ENCODE measurements around the gene NDUFA8. TPM values are rescaled to one million over a fixed set of nuclear protein-coding genes. Genes with fewer than 3 reads are reported as not detected.

NDUFA8 gene
- total RNA-seq, 1 donor: 17.0 TPM

DNA sequence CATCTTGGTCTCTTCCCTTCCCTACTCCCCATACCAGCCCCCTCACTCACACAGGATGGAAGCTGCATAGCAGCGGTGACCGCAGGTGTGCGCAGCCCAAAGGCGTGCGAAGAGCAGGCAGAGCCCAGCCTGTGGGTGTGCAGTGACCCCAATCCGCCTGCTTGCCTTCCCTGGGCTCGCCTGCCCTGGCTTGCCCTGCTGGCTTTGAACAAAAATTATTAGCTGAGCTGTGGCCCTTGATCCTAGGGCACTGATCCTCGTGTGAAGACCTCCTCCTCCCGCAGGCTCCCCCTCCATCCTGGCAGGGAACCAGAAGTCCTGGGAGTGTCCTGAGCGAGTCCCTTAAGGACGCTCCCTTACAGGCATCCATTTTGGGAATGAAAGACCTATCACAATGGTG, 32.0 kb upstream of the NDUFA8 start:
- H4K20me1 ChIP-seq (ENCODE audit: insufficient read depth, low read length): no peaks in the 10 kb centered on the region

DNA sequence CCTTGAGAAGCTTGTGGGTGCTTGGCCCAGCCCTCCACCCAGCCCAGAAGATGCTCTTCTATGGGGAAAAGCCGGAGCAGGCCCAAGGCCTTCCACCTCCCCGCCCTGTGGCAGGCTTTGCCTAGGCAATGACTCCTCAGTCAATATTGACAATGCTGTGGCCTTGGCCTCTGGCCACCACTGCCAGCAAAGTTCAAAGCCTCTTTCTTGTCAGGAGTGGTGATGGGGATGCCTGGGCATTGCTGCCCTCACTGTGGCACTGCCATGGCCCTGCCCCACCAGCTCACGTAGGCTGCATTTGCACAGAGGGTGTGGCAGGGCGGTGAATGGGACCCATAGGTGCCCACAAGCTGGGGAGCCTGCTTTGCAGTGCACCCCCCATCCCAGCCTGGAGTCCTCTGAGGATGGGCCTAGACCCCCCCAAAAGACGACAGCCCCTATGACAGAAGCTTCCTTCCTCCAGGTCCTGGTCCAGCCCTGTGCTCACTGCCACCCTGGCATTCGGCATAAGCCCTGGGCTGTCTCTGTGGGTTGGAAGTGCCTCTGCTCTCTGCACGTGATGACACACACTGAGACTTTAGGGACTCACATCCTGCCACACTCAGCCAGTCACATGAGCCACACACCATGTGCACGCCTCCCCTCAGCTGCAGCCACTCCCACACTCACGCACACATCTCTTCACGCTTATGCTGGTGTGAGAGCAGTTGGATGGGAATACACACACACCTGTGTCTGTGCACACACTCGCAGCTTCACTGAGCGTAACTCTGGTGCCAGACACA, 31.2 kb upstream of the NDUFA8 start:
- H2AFZ ChIP-seq (ENCODE audit: low read length): peak overlapping the region; percentile 37
- no peaks in the 10 kb centered on the region for H3K9me3 ChIP-seq (ENCODE audit: low read depth, low read length)
- H3K4me3 ChIP-seq (ENCODE audit: insufficient read depth, low read length): no peak overlapping the region
- no peak overlapping the region for H3K27ac ChIP-seq (ENCODE audit: low read depth, low read length)
- H3K27me3 ChIP-seq (ENCODE audit: insufficient read depth, low read length): peaks cover 3% of the 10 kb centered on the region
- no peaks in the 10 kb centered on the region for H3K36me3 ChIP-seq (ENCODE audit: insufficient read depth, low read length)
- H4K20me1 ChIP-seq (ENCODE audit: insufficient read depth, low read length): no peaks in the 10 kb centered on the region
- no peaks in the 10 kb centered on the region for H3K79me2 ChIP-seq (ENCODE audit: insufficient read depth, low read length)
- H3K4me1 ChIP-seq (ENCODE audit: insufficient read depth, low read length): no peaks in the 10 kb centered on the region
- H3K4me2 ChIP-seq (ENCODE audit: insufficient read depth, low read length): no peak overlapping the region
- peak; percentile 87 for DNase-seq (ENCODE audit: insufficient read length, low spot score, missing footprints)
- TF ChIP-seq, protein P1, sequence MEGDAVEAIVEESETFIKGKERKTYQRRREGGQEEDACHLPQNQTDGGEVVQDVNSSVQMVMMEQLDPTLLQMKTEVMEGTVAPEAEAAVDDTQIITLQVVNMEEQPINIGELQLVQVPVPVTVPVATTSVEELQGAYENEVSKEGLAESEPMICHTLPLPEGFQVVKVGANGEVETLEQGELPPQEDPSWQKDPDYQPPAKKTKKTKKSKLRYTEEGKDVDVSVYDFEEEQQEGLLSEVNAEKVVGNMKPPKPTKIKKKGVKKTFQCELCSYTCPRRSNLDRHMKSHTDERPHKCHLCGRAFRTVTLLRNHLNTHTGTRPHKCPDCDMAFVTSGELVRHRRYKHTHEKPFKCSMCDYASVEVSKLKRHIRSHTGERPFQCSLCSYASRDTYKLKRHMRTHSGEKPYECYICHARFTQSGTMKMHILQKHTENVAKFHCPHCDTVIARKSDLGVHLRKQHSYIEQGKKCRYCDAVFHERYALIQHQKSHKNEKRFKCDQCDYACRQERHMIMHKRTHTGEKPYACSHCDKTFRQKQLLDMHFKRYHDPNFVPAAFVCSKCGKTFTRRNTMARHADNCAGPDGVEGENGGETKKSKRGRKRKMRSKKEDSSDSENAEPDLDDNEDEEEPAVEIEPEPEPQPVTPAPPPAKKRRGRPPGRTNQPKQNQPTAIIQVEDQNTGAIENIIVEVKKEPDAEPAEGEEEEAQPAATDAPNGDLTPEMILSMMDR (IDR thresholded peaks at IDR 0.05; ENCODE audit: extremely low read depth, low read depth, low read length): no peak

More for the DNA sequence above, 32.0 kb upstream of the NDUFA8 start:
- H3K27me3 ChIP-seq (ENCODE audit: insufficient read depth, low read length): peaks cover 3% of the 10 kb centered on the region
- no peak overlapping the region for H2AFZ ChIP-seq (ENCODE audit: low read length)
- TF ChIP-seq, protein P1 (IDR thresholded peaks at IDR 0.05; ENCODE audit: extremely low read depth, low read depth, low read length): no peak
- H3K4me2 ChIP-seq (ENCODE audit: insufficient read depth, low read length): no peak overlapping the region
- H3K79me2 ChIP-seq (ENCODE audit: insufficient read depth, low read length): no peaks in the 10 kb centered on the region
- no peaks in the 10 kb centered on the region for H3K9me3 ChIP-seq (ENCODE audit: low read depth, low read length)
- no peaks in the 10 kb centered on the region for H3K4me1 ChIP-seq (ENCODE audit: insufficient read depth, low read length)
- H3K27ac ChIP-seq (ENCODE audit: low read depth, low read length): no peak overlapping the region
- no peak for DNase-seq (ENCODE audit: insufficient read length, low spot score, missing footprints)
- H3K4me3 ChIP-seq (ENCODE audit: insufficient read depth, low read length): no peak overlapping the region
- no peaks in the 10 kb centered on the region for H3K36me3 ChIP-seq (ENCODE audit: insufficient read depth, low read length)

DNA sequence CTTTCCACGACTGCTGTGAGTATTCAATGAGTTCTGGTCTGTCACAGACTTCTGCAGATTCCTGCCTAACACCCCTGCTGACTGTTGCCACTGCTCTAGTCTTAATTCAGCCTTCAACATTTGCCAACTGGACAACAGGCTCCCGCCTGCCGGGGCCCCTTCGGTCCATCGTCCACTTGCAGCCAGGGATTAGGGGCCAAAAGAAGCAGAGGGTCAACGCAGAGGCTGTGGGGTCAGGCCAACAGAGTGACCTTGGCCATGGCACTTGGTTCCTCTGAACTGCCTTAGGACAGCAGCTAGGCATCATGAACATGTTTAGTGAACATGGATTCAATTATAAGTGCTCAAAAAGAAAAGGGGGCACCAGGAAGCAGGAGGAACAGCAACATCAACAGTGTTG, 28.8 kb upstream of the NDUFA8 start:
- Histone ChIP-seq H4K20me1 (ENCODE audit: insufficient read depth, low read length) (no peaks in the 10 kb centered on the region), H2AFZ (ENCODE audit: low read length) (no peak overlapping the region)

More for the DNA sequence above, 28.8 kb upstream of the NDUFA8 start:
- Histone ChIP-seq H3K4me2 (ENCODE audit: insufficient read depth, low read length) (no peak overlapping the region), H3K27ac (ENCODE audit: low read depth, low read length) (no peak overlapping the region), H3K36me3 (ENCODE audit: insufficient read depth, low read length) (no peaks in the 10 kb centered on the region), H3K9me3 (ENCODE audit: low read depth, low read length) (no peaks in the 10 kb centered on the region), H3K4me3 (ENCODE audit: insufficient read depth, low read length) (no peak overlapping the region), H3K79me2 (ENCODE audit: insufficient read depth, low read length) (no peaks in the 10 kb centered on the region), H3K4me1 (ENCODE audit: insufficient read depth, low read length) (no peaks in the 10 kb centered on the region), H3K27me3 (ENCODE audit: insufficient read depth, low read length) (peaks cover 14% of the 10 kb centered on the region)
- TF ChIP-seq, protein P1 (IDR thresholded peaks at IDR 0.05; ENCODE audit: extremely low read depth, low read depth, low read length): no peak
- peak; percentile 31 for DNase-seq (ENCODE audit: insufficient read length, low spot score, missing footprints)

All from osteoblast (primary cell).